ENCODE measurements around the gene FBN3.

The FBN3 gene

GRCh38 chr19:8120636-8121480, 28.5 kb downstream of the FBN3 start:
- DNase-seq (ENCODE audit: extremely low spot score) = no peak
- no peak for TF ChIP-seq SP1 (IDR thresholded peaks at IDR 0.05)
- no peak for TF ChIP-seq LEF1 (IDR thresholded peaks at IDR 0.05; ENCODE audit: borderline replicate concordance)
- no peak for TF ChIP-seq BHLHE40 (IDR thresholded peaks at IDR 0.05; ENCODE audit: borderline replicate concordance)
- TF ChIP-seq L3MBTL2 (conservative IDR thresholded peaks at IDR 0.05) = no peak
- no peak for TF ChIP-seq FOXA1 (IDR thresholded peaks at IDR 0.05)
- TF ChIP-seq FOXM1 (IDR thresholded peaks at IDR 0.05; ENCODE audit: borderline replicate concordance) = no peak
- TF ChIP-seq ELF4 (IDR thresholded peaks at IDR 0.05) = no peak
- no peak for TF ChIP-seq NFRKB (IDR thresholded peaks at IDR 0.05)
- TF ChIP-seq ARNT (IDR thresholded peaks at IDR 0.05) = no peak
- CTCF ChIA-PET = interaction anchor here (0.6 kb wide), 1 partner anchor 401 kb away, joined by 3 read pairs; no protein-coding TSS in a partner anchor
- POLR2A ChIA-PET = no interaction called here

GRCh38 chr19:8117991-8118390, 31.4 kb downstream of the FBN3 start:
- POLR2A ChIA-PET = no interaction called here
- DNase-seq (ENCODE audit: extremely low spot score) = no peak
- TF ChIP-seq L3MBTL2 (conservative IDR thresholded peaks at IDR 0.05) (no peak), BHLHE40 (IDR thresholded peaks at IDR 0.05; ENCODE audit: borderline replicate concordance) (no peak), PKNOX1 (IDR thresholded peaks at IDR 0.05) (no peak), NFRKB (IDR thresholded peaks at IDR 0.05) (no peak), SUZ12 (IDR thresholded peaks at IDR 0.05) (no peak), ELF4 (IDR thresholded peaks at IDR 0.05) (no peak), CTBP1 (IDR thresholded peaks at IDR 0.05; ENCODE audit: borderline replicate concordance) (no peak), ARNT (IDR thresholded peaks at IDR 0.05) (no peak), SP1 (IDR thresholded peaks at IDR 0.05) (no peak), FOXK2 (IDR thresholded peaks at IDR 0.05) (no peak), LEF1 (IDR thresholded peaks at IDR 0.05; ENCODE audit: borderline replicate concordance) (no peak), HDGF (IDR thresholded peaks at IDR 0.05; ENCODE audit: borderline replicate concordance) (no peak), FOXA1 (IDR thresholded peaks at IDR 0.05) (no peak), ZNF384 (IDR thresholded peaks at IDR 0.05) (no peak), FOXM1 (IDR thresholded peaks at IDR 0.05; ENCODE audit: borderline replicate concordance) (no peak), TARDBP (IDR thresholded peaks at IDR 0.05) (no peak)
- CTCF ChIA-PET = no interaction called here

- TF ChIP-seq FOXA1 (IDR thresholded peaks at IDR 0.05) (no peak), TARDBP (IDR thresholded peaks at IDR 0.05) (no peak), ZNF384 (IDR thresholded peaks at IDR 0.05) (no peak), ARNT (IDR thresholded peaks at IDR 0.05) (no peak), HDGF (IDR thresholded peaks at IDR 0.05; ENCODE audit: borderline replicate concordance) (no peak), LEF1 (IDR thresholded peaks at IDR 0.05; ENCODE audit: borderline replicate concordance) (no peak), NFRKB (IDR thresholded peaks at IDR 0.05) (no peak), PKNOX1 (IDR thresholded peaks at IDR 0.05) (no peak)
- ChIA-PET POLR2A (no interaction called here), CTCF (no interaction called here)
- DNase-seq (ENCODE audit: extremely low spot score) = no peak
Observed at GRCh38 chr19:8116437-8117293, 32.7 kb downstream of the FBN3 start.

GRCh38 chr19:8115805-8116396, 33.5 kb downstream of the FBN3 start:
- TF ChIP-seq FOXA1 (IDR thresholded peaks at IDR 0.05) (no peak), PKNOX1 (IDR thresholded peaks at IDR 0.05) (no peak), SUZ12 (IDR thresholded peaks at IDR 0.05) (no peak), CTBP1 (IDR thresholded peaks at IDR 0.05; ENCODE audit: borderline replicate concordance) (no peak), SP1 (IDR thresholded peaks at IDR 0.05) (no peak), HDGF (IDR thresholded peaks at IDR 0.05; ENCODE audit: borderline replicate concordance) (no peak), ZNF384 (IDR thresholded peaks at IDR 0.05) (no peak), L3MBTL2 (conservative IDR thresholded peaks at IDR 0.05) (no peak), LEF1 (IDR thresholded peaks at IDR 0.05; ENCODE audit: borderline replicate concordance) (no peak), BHLHE40 (IDR thresholded peaks at IDR 0.05; ENCODE audit: borderline replicate concordance) (no peak), FOXK2 (IDR thresholded peaks at IDR 0.05) (no peak), ELF4 (IDR thresholded peaks at IDR 0.05) (no peak), ARNT (IDR thresholded peaks at IDR 0.05) (no peak), NFRKB (IDR thresholded peaks at IDR 0.05) (no peak), FOXM1 (IDR thresholded peaks at IDR 0.05; ENCODE audit: borderline replicate concordance) (no peak), TARDBP (IDR thresholded peaks at IDR 0.05) (no peak)

GRCh38 chr19:8113017-8113416, 36.4 kb downstream of the FBN3 start:
- POLR2A ChIA-PET = no interaction called here

More at GRCh38 chr19:8115805-8116396, 33.5 kb downstream of the FBN3 start:
- ChIA-PET CTCF (no interaction called here), POLR2A (no interaction called here)
- DNase-seq (ENCODE audit: extremely low spot score) = no peak

More at GRCh38 chr19:8113017-8113416, 36.4 kb downstream of the FBN3 start:
- CTCF ChIA-PET = no interaction called here
- no peak for DNase-seq (ENCODE audit: extremely low spot score)
- TF ChIP-seq L3MBTL2 (conservative IDR thresholded peaks at IDR 0.05) = no peak
- no peak for TF ChIP-seq SUZ12 (IDR thresholded peaks at IDR 0.05)
- no peak for TF ChIP-seq PKNOX1 (IDR thresholded peaks at IDR 0.05)
- TF ChIP-seq FOXK2 (IDR thresholded peaks at IDR 0.05) = no peak
- TF ChIP-seq FOXM1 (IDR thresholded peaks at IDR 0.05; ENCODE audit: borderline replicate concordance) = no peak
- TF ChIP-seq ARNT (IDR thresholded peaks at IDR 0.05) = no peak
- no peak for TF ChIP-seq TARDBP (IDR thresholded peaks at IDR 0.05)
- TF ChIP-seq ZNF384 (IDR thresholded peaks at IDR 0.05) = no peak
- no peak for TF ChIP-seq NFRKB (IDR thresholded peaks at IDR 0.05)
